NCI-H128 (cell line): Measurements from ENCODE around the gene OPCML.

Experiments used
- DNase-seq: peaks from one replicate; lab custom pipeline; 2025; ENCODE audit not compliant: unreplicated experiment; lab: John Stamatoyannopoulos, UW

The OPCML gene

DNA sequence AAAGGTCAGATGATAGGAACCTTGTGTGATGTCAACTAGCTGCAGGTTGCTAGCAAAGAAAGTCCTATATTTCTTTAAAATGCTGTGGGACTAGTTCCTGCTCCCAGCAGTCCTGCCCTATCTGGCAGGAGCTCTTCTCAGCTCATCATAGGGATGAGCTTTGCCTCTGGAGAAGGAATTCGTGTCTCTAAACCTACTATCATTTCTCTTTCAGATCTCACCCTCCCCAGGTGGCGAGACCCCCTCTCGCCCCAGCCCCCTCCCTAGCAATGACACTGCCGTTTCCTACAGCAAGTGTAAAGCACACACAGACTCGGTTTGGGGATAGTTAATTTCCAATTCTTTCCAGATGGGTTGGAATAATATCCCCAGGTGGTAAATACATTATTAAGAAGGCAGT lies 533.3 kb downstream of the OPCML start:
- DNase-seq, result no peak

DNA sequence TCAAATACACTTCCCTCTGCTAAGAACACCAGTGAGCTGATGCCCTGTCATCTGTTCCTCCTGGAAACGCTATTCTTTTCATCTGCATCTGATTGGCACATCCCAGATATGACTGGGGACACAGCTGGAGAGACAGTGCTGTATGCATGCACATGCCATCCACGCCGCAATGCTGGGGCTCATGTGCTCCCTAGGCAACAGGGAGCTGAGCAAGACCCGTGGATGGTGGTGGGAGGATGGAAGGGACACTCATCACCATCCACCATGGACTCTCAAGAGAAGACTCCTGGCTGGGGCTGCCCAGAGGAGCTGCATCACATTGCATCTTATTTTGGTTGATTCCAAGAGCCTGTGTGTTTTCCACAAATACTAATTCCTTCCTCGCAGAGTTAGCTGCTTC lies 534.9 kb downstream of the OPCML start:
- no peak for DNase-seq

DNA sequence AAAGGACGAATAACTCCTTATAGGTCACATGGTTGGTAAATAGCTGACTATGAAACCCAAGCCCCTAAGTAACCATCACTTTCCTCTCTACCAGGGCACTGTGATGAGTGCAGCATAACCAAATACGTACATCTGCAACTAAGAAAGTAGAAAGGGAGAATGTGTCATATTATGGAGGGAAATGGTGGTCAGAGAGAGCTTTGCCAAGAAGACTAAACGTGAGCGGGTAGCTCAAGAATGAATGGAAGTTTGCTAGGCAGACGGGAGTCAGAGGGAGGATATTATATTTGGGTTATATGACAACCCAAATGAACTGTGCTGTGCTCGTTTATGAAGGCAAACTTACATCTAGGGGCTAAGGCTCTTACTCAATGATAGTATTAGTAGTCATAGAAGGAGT lies 537.3 kb downstream of the OPCML start:
- no peak for DNase-seq

DNA sequence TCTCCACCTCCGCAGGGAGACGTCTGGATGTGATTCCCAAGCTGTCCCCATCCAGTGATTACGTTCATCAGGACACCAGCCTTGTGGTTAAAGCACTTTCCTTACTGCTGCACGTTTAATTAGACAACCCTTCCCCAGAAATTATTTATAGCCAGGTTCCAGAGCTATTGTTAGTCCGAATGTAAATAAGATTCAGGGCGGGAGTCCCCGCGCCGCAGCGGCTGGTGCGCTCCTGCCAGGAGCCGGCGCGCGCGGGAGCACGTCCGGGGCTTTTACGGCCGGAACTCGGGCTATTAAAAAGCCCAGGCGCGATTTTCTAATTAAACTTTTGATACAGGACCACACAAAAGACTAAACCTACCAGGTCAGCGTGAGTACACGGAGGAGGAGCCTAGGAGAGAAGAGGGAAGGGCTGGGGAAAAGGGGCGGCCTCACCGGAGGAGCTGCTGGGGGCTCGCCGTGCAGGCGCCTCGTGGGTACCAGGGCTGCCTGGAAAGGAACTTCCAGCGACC lies 538.3 kb downstream of the OPCML start:
- DNase-seq, result no peak

DNA sequence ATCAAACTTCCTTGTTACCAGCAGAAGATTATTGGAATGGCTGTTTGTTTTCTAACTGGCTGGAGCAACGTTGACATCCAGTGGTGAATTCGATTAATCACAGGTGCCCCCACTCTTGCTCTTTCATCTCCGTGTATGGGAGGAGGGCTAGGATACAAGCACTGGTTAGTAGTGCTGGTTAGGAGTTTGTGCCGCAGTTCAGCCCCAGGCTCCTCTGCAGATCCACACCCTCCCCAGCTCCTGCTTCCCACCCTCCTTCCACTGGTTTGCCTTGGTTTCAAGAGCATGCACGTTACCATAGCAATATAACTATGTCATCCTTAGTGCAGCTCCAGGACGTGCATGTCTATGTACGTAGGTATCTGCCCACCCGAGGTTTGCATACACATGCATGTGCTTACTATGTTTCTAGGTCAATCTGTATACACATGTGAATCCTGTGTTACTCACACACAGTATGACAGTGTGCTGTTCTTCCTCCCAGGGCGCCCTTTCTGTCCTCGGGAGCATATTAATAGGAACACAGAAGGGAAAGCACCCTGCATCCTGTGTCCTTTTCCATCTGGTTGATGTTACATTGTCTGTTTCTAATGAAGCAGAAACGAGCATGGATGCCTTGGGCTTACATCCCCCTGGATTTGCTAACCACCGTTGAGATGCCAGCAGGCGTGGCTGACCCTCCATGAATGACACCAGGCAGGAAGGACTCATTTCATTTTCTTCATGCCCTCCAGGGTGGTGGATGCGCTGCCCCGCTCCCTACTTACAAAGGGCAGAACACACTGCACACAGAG lies 539.3 kb downstream of the OPCML start:
- DNase-seq, result no peak

DNA sequence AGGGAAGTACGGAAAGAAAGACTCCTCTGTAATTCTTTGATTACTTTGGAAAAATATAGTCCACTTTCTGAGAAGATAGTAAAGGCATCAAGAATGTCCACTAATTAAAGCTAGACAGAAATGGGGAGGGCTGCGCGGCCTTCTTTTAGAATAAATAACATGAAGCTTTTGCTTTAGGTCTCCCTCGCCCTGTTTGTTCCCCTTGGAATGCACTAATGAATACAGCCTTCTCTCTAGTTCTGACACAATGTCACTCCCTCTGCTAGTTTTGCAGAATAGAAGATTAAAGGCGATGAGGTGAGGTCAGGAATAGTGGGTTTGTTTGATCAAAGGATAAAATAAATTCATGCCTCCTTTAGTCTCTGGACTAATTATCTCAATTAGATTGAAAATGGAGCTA lies 543.9 kb downstream of the OPCML start:
- DNase-seq, result no peak

DNA sequence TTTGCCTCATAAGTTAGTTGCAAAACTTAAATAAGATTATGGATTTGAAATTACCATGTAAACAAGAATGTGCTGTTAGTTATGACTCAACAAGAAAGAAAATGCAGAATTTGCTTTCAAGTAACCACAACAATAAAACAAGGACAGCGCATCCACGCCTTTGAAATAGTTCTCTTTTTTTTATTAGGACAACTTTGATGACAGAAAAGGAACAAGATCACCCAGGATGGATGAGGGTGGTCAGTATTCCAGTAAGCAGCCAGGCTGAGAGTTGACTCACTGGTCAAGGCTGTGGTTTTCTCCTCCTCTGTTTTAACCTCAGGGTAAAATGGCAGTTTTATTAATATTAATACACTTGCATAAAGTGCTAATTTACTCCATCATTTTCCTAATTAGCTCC lies 544.4 kb downstream of the OPCML start:
- DNase-seq, result no peak

DNA sequence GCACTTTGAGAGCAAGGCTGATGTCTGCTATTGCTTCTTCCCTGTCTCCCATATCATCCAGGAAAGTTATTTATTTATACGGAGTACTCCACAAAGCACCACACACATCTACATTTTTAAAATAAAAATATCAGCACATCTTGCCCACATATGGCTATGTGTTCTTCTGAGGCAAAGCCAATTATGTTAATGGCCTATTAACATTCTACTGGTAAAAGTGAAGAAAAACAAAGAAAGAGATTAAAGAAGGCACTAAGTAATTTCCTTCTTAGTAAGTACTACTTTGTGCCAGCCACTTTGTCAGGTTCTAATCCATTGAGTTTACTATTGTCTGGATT lies 548.7 kb downstream of the OPCML start:
- no peak for DNase-seq

DNA sequence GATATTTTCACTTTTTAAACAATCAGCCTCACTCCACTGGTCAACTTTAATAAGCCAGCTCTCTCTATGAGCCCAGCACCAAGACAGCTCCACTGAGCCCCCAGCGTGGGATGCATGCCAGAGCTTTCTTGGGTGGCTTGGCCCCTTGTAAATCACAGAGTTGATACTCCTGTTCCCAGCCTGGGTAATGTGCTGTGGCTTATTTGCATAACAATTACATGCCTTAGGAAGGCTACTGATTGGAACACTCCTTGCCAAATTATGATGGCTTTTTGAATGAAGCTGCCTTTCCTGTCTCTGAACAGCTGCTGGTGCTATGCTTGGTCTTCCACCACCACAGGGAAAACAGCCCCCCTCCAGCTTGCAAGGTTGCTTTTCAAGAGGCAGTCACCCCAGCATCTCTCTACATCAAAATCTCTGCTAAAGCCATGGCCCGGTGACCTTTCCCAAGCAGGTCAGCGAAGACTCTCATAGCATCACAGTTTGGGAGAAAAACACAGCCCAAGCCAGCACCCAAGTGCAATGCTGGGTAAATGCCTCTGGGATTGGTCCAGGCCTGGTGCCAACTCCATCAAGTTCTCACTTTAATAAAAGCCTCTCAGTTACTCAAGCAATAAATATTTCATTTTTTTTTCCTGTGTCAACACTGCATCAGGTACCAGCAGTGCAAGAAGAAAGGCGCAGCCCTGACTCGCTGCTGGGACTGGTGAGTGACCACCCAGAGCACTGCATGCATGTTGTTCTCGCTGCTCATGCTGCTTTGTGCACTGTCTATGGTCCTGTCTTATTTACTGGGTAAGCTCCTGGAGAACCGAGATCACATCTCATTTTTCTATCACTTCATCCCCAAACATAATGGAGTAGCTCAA lies 549.3 kb downstream of the OPCML start:
- DNase-seq, result no peak

DNA sequence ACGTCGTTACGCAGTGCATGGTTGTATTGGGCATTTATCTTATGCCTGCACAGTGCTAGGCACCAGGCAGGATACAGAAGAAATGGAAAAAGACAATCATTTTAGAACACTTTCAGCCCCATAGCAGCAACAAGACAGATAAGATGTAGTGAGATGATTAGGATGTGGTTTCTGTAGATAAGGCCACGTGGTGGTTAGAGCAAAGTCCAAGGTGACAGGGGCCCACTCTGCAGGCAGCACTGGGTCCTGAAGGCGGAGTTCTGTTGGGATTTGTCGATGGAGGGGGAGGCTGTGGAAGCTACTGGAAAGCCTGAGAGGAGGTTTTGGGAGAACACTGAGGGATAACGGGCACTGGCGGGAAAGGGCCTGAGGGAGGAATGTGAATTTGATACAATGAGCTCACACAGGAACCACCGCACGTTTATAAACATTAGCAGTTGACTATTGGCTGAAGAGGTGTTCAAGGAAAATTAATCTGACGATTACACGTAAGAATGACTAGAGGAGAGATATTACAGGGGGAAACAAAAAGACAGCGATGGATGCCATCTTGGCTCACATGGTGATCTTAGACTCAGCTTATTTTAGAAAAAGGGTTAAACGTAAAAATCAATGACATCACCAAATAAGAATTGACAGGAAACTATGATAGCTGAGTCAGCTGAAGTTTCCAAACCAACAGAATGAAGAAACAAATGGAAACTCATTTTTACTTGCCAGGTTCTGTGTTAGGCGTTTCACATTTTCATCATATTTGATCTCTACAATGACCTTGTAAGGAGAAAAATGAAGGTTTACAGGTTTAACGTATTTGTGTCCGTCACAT lies 551.0 kb downstream of the OPCML start:
- no peak for DNase-seq

DNA sequence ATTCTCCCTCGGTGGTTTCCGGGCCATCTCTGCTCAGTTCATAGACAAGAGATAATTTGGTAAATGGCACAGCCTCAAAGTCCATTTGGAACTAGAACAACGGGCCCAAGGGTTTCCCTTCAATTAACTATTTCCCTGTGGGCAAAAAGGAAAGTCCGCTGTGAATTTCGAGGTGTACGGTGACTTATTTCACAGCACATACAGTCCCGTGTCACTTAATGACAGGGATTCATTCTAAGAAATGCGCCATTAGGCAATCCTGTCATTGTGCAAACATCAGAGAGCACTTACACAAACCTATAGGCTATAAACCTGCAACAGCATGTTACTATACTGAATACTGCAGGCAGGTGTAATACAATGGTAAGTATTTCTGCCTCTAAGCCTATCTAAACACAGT lies 551.6 kb downstream of the OPCML start:
- DNase-seq, result no peak

DNA sequence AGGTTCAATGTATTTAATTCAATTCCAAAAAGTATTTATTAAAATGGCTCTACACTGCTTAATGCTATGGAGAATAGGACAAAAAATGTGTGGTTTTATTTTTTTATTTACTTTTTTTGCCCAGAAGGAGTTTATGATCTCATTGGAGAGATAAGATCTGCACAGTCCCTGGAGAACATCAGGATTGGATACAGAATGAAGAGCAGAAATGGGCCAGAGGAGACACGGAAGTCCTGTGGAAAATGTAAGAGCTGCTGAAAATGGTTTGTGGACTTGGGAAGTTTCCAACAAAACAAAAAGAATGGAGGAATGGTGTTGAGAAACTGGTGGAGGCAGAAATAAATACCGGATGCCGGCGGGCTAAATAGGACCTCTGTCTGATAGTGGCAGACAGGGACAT lies 554.6 kb downstream of the OPCML start:
- DNase-seq, result no peak

DNA sequence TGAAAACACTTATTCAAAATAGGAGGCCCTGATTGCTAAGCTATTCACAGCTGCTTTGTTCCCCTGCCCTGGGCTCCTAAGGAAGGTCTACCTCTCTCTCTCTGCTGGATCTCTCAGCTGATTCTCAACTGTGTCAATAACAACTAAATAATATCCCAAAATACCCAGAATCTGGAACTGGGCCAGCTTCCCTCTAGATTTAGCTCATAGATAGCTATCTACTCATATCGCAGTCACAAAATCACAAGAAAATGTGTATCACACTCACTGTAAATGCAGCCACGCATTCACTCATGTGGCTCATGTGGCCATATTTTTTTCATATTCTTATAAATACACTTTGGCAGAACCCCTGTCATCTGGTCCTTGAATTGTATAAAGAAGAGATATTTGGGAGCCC lies 555.1 kb downstream of the OPCML start:
- DNase-seq, result no peak

DNA sequence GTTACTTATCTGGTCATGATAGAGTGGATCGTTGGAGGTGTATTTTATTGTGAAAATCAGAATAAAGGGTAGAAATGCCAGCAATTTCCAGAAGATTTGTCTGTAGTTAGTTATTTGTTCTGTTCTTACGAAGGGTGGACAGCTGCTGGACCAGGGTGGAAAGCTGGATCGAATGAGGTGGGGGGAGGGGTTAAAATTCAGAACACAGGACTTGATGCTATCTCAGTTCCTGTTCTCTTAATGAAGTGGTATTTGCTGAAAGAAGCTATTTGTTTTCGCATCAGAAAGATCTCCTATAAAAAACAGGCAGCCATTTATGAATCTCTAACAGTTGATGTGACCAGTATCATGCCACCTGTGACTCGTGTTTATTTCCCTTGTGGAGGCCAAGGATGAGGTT lies 556.2 kb downstream of the OPCML start:
- DNase-seq, result no peak

DNA sequence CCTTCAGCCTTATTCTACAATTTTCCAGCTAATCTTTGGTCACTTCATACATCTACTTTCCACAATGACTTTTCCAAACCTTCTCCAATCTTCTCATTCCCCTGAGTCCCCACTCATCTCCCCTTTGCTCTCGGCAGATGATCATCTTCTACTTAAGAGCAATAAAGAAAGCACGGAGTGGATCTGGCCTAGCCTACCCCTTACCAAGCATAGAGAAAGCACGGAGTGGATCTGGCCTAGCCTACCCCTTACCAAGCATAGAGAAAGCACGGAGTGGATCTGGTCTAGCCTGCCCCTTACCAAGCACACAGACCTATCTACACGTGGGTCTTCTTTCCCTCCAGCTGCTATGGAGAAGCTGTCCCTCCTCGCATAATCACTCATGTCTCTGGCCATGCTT lies 558.6 kb downstream of the OPCML start:
- DNase-seq, result no peak

DNA sequence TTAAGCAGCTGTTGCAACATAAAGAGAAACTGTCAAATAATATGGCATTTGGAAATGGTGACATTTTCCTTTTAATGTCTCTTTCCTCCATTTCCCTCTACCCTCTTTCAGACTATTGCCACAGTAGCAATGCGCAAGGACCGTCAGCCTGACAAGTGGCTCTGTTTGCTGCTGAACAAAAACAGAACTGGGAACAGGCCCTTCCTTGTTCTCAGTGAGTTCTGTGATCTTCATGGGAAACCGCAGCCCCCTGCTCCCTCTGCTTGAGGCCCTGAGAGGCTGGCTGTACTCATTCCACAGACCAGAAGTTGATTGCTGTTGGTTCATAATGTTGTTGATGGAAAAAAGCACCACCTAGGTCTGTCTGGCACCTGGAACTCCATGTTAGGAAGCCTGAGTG lies 559.7 kb downstream of the OPCML start:
- no peak for DNase-seq

DNA sequence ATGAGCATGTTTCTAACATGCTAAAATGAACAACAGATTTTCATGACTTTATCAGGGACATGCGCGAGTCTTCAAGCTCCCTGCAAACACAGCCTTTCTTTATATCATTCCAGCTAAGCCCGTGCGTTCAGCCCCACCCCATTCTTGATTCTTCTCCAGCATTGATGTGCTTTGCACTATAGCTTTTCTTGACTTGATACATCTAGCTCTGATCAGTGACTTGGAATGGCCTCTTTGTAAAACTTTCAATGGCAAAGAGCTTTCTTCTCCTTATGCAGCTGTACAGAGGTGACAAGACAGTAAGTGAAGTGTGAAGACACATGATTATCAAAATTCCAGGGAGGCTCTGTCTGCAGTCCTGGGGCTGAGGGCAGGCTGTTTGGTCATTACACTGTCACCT lies 561.0 kb downstream of the OPCML start:
- DNase-seq, result no peak

DNA sequence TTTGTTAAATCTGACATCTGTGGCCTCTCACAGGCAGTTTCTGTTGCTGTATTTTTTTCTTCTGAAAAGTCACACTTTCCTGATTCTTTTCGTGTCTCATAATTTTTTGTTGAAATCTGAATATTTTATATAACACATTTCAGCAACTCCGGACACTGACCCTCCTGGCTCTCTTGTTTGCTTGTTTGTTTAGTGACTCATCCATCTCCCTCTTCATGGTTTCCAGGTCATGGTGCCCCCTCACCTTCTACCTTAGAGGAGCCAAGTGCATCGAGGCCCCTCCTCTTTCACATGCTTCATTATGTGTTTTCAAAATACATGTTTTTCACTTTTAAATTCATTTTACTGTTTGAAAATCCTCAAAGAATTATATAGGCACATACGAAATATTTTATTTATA lies 562.4 kb downstream of the OPCML start:
- DNase-seq, result no peak

DNA sequence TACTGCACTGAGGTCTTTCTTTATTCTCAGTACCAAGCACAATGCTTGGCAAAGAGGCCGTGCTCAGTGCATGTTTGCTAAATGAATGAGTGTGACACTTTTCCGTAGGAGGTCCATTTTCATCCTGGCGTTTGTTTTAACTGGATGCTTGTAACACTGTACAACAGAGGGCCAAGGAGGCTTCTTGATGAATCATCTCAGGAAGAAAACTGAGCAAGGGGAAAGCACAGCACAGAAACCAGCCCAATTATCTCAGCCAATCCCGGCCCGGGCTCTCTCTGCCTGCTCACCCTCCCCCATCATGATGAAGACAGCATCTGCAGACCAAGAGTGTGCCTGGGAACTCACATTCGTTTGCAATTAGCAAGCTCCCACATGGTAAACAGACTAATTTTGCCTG lies 570.3 kb downstream of the OPCML start:
- DNase-seq, result no peak

DNA sequence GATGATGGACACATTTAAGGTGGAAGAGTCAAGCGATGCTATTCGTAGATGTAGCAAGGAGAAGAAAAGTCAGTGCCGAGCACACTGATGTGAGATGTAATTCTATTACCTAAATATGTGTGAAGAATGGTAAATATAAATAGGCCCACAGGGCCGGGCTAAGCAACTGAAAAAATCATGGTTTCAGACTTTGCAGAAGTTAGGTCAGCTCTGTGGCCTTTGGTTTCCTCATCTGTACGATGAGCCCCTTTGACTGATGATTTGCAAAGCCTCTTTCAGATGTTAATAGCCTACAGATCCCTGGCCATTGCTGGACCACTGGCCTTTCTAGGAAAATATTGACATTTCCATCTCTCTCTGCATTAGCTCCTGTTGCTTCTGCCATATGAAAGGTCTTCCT lies 570.8 kb downstream of the OPCML start:
- no peak for DNase-seq

DNA sequence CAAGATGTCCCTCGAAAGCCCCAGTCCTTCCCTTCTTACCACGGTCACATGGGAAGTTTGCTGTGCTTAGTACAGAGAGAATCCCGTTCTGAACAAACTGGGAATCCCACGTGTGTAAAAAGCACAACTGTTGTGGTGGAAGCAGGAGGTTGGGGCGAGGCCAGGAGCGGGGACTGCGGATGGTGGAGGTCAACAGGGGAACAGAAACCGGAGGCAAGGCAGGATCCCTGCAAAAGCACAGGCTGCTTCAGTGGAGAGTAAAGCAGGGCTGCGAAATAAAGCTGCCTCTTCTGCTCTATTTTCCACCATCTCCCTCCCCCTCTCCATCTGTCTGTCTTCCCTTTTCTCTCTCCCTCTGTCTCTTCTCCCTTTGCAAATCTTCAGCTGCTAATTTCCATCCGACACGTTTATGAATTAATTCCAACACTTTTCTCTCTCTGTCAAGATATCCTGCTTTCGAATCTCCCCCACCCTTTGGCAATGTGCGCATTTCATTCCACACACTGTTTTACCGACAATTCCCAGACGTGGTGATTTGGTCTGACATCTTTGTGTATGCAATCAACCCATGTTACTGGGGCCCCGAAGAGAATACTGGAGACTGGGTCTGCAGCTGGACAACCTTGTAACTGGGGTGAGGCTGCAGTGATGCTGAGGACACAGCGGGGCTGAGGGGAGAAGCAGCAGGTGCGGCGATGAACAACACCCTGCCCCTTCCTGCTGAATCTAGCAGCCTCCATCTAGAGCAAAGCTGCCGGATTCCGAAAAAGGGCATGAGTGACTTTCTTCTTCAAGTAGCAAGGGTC lies 571.8 kb downstream of the OPCML start:
- no peak for DNase-seq
